ENCODE data around the gene SLC35F3.

GRCh38 chr1:234355782-234356510 is 451.5 kb downstream of the SLC35F3 start:
- TF ChIP-seq, protein P1, sequence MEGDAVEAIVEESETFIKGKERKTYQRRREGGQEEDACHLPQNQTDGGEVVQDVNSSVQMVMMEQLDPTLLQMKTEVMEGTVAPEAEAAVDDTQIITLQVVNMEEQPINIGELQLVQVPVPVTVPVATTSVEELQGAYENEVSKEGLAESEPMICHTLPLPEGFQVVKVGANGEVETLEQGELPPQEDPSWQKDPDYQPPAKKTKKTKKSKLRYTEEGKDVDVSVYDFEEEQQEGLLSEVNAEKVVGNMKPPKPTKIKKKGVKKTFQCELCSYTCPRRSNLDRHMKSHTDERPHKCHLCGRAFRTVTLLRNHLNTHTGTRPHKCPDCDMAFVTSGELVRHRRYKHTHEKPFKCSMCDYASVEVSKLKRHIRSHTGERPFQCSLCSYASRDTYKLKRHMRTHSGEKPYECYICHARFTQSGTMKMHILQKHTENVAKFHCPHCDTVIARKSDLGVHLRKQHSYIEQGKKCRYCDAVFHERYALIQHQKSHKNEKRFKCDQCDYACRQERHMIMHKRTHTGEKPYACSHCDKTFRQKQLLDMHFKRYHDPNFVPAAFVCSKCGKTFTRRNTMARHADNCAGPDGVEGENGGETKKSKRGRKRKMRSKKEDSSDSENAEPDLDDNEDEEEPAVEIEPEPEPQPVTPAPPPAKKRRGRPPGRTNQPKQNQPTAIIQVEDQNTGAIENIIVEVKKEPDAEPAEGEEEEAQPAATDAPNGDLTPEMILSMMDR (conservative IDR thresholded peaks at IDR 0.05 in 1 of 2, IDR thresholded peaks at IDR 0.05 in 1 of 2; ENCODE audit: extremely low read depth in 1 of 2, insufficient read depth in 1 of 2, low read depth in 1 of 2, low read length in 2 of 2) = no peak
- no peak for TF ChIP-seq EZH2 (IDR thresholded peaks at IDR 0.05; ENCODE audit: borderline replicate concordance, low read length)

All from mammary epithelial cell (primary cell).